NCI-H1048 (cell line): ENCODE measurements around the gene C19orf81.
"Not testable (repeated sequence)": the region's sequence is repeated elsewhere in the genome, so short reads cannot be mapped to it uniquely, and the experiment has no call there.

ENCODE experiments used
- DNase-seq: peaks from one replicate; lab custom pipeline; 2025; lab: John Stamatoyannopoulos, UW

The C19orf81 gene

DNA sequence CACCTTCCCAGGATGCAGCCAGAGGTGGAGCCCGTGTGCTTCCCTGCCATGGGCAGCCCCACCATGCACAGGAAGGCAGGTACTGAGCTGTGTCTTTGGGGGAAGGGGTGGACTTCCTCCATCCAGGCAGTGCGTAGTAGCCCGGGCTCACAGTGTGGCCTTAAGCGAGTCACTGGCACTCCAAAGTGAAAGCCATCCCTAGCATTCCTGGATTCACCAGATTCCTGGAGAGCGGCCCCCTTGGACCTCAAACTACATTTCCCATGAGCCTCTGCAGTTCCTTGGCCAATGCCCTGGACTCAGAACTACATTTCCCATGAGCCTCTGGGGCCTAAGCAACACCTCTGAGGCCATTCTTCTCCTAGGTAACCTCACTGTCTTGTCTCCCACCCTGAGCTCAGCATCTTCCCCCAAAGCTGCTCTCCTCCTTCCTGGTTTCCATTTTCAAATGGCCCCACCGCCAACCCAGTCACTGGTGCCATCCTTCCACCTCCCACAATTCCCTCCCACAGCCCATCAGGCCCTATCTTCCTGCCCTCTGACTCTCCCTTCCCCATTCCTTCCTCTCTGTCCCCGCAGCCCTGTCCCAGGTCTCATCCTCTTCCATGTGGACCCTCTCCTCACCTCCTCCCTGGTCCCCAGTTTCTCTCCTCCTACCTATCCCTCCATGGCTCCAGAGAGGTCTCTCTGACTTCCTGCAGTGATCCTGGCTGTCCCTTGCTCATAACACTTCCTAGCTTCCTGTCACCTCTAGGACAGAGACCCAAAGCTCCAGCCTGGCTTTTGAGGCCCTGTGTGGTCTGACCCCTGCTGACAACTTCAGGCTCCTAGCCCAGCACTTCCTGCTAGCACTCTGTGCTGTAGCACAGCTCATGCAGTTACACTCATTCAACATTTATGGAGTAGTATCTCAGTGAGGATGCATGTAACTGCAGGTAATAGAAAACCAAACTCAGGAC lies at the start of gene C19orf81:
Gene C19orf81, plus strand, starts transcription at position 13 of the 959 bp plus-strand sequence. Its CDS starts 0 bp downstream, at position 13.
- DNase-seq = no peak

DNA sequence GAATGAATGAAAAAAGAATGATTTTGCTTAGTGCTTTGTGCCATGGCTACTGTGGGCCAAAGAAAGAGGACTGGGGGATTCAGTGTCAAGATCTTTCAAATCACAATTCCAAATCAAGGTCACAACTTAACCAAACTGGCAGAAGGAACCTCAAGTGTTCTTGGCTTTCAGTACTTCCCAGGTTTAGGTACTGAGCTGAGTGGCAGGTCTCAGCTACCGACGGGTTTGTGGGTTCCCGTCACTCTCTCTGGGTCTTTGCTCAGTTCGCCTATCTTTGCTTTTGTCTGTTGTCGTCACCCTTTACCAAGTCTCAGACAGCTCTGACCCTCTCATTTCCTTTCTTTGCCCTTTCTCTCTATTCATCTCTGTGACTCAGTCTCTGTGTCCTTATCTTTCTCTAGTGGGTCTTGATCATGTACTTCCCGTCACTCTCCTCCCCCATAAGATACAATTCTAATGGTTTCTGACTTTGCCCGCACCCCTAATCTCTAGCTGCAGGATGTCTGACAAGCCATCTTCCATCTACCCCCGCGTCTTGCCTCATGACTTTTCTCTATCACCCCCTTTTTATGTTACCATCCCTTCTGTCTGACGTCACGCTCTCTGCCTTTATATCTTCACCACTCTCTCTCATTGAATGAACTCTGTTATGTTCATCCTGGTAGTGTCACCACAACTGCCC lies 47.7 kb upstream of the C19orf81 start:
- DNase-seq = no peak

DNA sequence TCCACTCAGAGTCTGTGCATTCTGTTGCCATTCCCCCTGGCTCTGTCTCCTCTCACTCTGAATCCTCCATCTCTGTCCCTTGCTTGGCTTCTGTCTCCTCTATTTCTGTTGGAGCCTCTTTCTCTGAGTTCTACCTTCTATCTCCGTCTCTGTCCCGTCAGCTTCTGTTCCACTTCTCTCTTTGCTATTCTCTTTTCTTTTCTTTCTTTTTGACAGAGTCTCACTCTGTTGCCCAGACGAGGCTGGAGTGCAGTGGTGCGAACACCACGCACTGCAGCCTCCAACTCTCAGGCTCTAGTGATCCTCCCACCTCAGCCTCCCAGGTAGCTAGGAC lies 47.2 kb upstream of the C19orf81 start:
- DNase-seq = no peak

DNA sequence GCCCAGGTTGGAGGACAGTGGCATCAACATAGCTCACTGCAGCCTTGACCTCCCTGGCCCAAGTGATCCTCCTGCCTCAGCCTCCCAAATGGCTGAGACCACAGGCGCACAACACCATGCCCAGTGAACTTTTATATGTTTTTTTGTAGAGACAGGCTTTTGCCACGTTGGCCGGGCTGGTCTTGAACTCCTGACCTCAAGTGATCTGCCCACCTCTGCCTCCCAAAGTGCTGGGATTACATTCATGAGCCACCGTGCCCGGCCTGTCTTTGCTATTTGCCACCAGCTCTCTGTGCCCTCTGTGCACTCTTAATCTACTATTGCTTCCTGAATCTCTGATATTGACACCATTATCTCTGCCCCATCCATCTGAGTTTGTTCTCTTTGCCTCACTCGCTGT lies 46.7 kb upstream of the C19orf81 start:
- no peak for DNase-seq

DNA sequence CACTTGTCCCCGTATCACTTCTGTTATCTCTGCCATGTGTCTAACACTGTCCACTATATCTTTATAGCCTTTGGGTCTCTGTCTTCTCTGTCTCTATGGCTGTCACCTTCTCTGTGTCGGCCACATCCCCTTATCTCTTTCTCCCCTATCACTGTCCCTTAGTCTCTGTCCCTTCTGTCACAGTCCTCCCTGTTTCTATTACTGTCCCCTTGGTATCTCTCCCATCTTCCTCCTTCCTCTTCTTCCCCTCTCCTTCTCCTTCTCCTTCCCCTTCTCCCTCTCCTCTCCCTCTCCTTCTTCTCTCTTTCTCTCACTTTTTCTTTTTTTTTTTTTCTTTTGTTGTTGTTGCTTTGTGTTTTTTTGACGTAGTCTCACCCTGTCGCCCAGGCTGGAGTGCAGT lies 46.3 kb upstream of the C19orf81 start:
- no peak for DNase-seq

DNA sequence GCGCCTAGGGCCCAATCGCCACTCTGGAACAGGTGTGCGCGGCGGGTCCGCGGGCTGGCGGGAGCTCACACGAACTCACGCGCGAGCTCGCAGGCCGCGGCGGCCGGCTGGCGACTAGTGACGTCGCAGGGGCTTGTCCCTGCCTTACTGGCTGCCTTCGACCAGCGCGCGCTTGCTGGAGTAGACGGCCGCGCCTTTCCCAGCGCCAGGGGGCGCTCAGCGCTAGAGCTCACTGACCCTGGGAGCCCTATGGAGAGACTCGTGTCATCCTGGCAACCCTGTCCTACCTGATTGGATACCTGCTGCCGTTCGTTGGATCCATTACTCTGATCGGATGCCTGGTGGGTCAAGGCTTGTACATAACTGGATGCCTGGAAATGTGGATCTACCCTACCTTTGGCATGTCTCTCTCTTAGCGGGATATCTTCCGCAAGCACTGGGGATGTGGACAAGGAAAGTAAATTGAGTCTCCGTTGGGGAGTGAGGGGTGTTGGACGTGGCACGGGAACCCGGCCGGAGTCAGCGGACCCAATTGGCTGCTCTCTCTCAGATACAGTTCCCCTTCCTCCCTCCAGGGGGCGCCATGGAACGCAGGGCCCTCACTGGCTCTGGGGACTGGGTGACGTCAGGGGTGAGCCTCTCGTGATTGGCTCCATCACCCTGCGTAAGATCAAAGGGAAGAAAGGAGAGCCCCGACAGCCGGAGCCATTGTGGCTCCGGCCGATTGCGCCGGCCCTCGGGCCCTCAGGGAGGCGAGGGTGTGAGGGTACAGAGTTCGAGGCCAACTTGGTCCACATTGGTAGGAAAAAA lies 44.8 kb upstream of the C19orf81 start:
- DNase-seq = not testable (repeated sequence)

DNA sequence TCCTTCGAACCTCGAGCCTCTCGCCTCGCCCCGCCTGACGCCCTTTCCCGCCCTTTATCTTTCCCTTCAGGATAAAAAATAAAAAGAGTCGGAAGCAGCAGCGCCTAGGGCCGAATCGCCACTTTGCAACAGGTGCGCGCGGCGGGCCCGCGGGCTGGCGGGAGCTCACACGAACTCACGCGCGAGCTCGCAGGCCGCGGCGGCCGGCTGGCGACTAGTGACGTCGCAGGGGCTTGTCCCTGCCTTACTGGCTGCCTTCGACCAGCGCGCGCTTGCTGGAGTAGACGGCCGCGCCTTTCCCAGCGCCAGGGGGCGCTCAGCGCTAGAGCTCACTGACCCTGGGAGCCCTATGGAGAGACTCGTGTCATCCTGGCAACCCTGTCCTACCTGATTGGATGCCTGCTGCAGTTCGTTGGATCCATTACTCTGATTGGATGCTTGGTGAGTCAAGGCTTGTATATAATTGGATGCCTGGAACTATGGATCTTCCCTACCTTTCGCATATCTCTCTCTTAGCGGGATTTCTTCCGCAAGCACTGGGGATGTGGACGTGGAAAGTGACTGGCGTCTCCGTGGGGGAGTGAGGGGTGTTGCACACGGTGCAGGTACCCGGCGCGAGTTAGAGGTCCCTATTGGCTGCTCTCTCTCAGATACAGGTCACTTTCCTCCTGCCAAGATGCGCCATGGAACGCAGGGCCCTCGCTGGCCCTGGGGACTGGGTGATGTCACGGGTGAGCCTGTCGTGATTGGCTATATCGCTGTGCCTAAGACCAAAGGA lies 43.0 kb upstream of the C19orf81 start:
- DNase-seq = not testable (repeated sequence)

DNA sequence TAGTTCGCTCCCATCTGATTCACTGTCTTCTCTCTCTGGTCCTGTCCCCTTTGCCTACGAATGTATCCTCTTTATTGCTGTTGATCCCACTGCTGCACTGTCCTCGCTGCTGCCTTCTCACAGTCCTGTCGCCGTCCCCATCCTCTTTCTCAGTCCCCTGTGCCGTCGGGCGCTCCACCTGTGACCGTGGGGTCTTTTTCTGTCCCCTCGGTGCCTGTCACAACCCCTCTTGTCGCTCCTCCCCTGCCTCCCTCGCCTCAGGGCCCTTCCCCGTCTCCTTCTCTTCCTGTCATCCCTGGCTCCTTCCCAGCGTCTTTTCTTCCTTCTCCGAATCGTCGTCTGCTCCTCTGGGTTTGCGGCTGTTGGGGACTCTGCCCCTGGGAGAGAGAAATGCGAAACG lies 41.9 kb upstream of the C19orf81 start:
- no peak for DNase-seq

DNA sequence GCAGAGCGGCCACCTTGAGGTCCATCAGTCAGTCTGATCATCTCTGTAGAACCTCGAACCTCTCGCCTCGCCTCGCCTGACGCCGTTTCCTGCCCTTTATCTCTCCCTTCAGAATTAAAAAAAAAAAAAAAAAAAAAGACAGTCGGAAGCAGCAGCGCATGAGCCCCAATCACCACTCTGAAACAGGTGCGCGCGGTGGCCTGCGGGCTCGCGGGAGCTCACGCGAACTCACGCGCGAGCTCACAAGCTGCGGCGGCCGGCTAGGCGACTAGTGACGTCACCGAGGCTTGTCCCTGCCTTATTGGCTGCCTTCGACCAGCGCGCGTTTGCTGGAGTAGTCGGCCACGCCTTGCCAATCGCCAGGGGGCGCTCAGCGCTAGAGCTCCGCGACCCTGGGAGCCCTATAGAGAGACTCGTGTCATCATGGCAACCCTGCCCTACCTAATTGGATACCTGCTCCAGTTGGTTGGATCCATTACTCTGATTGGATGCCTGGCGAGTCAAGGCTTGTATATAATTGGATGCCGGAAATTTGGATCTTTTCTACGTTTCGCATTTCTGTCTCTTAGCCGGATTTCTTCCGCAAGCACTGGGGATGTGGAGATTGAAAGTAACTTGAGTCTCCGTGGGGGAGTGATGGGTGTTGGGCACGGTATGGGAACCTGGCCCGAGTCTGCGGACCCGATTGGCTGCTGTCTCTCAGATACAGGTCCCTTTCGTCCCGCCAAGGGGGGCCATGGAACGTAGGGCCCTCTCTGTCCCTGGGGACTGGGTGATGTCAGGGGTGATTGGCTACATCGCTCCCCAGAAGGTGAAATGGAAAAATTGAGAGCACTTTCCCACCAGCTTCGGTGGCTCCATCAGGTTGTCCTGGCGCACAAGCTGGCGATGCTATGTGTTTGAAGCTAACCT lies 41.1 kb upstream of the C19orf81 start:
- DNase-seq = no peak

DNA sequence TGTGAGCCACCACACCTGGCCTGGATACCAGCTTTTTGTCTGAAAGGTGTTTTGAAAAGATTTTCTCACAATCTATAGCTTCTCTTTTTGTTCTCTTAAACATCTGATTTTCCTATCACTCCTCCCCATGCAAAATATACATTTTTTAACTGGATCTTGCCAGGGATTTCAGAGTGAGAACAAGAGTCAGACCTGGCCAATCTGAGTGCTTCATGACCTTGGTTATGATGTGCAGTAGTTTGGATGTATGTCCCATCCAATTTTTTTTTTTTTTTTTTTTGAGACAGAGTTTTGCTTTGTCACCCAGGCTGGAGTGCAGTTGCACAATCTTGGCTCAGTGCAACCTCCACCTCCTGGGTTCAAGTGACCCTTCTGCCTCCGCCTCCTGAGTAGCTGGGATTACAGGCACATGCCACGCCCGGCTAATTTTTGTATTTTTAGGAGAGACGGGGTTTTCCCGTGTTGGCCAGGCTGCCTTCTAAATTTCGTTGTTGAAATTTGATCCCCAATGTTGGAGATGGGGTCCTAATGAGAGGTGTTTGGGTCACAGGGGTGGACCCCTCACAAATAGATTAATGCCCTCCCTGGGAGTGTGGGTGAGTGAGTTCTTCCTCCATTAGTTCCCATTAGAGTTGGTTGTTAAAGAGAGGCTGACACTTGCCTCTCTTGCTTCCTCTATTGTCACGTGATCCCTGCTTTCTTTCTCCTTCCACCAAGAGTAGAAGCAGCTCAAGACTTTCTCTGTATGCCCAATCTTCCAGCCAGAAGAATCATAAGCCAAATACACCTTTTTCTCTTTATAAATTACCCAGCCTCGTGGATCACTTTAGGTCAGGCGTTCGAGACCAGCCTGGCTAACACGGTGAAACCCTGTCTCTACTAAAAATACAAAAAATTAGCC lies 36.5 kb upstream of the C19orf81 start:
- DNase-seq = not testable (repeated sequence)

DNA sequence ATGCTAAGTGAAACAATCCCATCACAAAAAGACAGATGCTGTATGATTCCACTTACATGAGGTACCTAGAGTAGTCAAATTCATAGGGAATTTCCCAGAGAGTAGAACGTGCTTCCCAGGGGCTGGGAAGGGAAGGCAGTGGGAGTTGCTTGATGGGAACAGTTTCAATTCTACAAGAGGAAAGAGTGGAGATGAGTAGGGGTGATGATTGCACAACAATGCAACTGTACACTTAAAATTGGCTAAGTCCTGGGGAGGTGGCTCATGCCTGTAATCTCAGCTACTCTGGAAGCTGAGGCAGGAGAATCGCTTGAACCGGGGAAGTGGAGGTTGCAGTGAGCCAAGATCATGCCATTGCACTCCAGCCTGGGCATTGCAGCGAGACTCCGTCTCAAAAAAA lies 30.9 kb upstream of the C19orf81 start:
- DNase-seq = not testable (repeated sequence)

DNA sequence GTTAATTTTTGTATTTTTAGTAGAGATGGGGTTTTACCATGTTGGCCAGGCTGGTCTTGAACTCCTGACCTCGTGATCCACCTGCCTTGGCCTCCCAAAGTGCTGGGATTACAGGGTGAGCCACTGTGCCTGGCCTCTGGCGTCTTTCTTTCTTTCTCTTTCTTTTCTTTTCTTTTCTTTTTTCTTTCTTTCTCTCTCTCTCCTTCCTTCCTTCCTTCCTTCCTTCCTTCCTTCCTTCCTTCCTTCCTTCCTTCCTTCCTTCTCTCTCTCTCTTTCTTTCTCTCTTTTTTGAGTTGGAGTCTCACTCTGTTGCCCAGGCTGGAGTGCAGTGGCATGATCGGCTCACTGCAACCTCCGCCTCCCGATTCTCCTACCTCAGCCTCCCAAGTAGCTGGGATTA lies 30.1 kb upstream of the C19orf81 start:
- DNase-seq = not testable (repeated sequence)

DNA sequence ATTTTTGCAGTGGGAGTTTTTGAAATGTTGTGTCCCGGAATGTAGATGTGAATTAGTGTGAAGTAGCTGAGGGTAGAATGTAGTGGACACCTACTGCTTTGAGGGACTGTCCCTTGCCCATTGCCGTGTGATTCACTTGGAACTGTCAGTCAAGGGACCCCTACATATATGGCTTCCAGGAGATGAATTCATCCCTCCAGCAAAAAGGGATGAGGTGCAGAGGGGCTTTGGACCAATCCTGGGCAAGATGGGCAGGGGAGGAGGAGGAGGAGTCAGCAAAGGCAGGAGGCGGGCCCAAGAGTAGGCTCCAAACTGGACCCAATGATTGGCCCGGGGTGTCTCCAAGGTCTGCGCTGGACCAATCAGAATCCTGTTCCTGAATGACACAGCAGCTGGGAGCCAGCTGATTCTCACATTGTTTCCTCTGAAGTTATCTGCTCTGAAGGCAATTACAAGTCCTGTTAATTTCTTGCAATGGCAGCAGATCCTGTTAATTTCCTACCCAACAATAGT lies 28.8 kb upstream of the C19orf81 start:
- DNase-seq = not testable (repeated sequence)

DNA sequence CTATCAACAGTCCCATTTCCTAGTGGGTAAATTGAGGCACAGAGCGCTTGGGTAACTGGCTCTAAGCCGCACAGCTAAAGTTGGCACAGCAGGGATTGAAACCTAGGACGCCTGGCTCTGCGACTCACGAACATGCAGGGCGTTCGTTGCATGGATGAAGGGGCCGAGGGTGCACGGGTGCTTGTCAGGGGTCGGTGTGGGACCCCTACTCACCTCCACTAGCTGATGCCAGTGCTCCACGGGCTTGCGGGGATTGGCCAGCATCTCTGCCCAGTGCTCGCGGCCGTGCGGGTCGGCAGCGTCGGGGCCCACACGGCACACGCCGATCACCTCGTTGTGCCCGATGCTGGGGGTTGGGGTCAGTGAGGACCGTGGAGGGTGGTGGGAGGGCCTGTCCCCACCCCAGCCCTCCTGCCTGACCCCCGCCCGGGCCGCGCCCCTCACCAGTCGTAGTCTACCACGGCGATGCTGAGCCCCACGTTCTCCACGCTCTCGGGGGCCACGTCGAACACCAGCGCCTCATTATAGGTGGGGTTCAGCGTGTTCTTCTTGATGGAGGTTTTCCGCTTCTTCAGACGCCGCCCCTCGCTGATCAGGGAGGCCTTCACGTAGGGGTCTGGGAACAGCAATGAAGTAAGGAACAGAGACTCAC lies 24.2 kb upstream of the C19orf81 start:
- no peak for DNase-seq

DNA sequence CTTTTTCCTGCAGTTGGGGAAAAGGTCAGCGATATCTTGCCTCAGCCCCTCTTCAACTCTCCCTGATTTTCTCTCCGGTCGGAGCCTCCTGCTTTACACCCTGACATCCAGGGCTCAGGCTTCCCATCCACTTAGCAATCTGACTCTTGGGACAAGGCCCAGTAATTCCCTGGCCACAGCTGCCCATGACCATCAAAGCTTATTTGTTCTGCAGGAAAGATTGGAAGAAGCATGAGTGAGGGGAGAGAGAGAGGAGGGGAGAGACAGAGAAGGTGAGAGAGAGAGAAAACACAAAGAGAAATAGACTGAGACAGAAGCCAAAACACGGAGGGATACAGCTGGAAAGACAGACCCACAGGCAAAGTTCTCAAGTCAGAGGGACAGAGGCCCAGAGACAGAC lies 23.2 kb upstream of the C19orf81 start:
- no peak for DNase-seq

DNA sequence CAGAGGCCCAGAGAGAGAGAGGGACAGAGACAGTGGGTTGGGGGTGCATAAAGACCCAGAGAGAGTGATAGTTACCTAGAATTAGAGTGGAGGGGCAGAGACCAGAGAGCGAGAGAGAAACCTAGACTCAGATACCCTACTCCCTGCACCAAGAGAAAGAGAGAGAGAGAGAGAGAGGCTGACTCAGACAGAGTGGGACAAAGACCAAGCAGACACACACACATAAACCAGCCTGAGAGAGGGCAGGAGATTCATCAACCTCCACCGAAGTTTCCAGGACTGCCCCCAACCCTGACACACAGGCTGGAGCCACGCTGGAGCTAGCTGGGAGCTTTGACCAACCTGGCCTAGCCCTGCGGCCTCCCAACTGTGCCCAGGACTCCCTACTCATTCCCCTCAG lies 22.4 kb upstream of the C19orf81 start:
- no peak for DNase-seq

DNA sequence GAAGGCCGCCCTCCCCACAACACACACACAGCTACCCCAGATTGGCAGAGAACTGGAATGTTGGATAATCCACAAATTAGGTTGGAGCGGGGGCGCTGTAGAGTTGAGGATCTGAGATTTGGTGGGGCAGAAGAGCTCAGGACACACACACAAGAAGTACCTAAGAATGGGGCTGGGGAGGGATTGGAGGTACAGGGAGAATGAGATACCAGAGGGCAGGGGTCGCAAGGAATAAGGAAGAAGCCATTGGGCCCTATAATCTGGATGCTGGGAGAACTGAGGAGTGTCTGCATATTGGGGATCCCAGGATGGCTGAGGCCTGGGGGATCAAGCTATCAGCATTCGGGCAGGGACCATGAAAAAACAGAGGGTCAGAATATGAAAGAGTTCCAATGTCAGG lies 21.1 kb upstream of the C19orf81 start:
- no peak for DNase-seq

DNA sequence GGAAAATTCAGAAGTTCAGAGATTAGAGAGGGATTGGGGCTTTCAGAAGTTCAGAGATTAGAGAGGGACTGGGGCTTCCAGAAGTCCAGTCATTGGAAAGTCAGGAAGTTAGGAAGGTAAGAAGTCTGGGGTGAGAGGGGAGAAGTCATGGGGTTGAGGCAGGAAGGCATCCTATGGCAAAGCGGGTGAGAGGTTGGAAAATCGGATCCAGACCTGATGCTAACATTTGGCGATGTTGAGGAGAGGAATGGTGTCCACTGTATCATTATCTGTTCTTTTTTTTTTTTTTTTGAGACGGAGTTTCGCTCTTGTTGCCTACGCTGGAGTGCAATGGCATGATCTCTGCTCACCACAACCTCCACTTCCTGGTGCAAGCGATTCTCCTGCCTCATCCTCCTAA lies 20.7 kb upstream of the C19orf81 start:
- DNase-seq = no peak

DNA sequence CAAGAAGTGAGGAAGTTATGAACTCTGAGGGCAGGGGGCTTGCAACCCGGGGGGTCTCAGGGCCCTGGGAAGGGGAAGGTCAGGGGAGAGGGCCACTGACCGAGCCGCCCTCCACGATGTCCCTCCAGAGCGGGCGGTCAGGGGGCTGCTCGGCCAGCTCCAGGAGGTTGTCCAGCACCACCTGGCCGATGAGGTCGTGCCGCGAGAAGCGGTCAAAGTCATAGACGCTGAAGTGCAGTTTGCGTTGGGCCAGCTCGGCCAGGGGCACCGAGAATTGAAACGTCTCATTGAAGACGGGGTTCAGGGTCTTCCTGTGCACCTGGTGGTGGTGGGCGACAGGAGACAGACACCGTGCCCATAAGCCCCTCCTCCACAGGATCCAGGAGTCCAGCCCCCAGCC lies 20.1 kb upstream of the C19orf81 start:
- no peak for DNase-seq
